HG03342 (cell line): ENCODE results near the gene CCDC9B.
A peak's percentile ranks its signal among the peaks of the same experiment; 100 is the strongest.

ENCODE experiments used
- ATAC-seq: cut with Tn5 transposase; IDR thresholded peaks from one replicate; pipeline ENCODE4 v1.9.1; 2021; ENCODE audit warnings: mild to moderate bottlenecking, moderate library complexity; ENCODE audit not compliant: unreplicated experiment

CCDC9B gene

GRCh38 chr15:40310993-40311392 is 29.7 kb downstream of the CCDC9B start:
- ATAC-seq: no peak

DNA sequence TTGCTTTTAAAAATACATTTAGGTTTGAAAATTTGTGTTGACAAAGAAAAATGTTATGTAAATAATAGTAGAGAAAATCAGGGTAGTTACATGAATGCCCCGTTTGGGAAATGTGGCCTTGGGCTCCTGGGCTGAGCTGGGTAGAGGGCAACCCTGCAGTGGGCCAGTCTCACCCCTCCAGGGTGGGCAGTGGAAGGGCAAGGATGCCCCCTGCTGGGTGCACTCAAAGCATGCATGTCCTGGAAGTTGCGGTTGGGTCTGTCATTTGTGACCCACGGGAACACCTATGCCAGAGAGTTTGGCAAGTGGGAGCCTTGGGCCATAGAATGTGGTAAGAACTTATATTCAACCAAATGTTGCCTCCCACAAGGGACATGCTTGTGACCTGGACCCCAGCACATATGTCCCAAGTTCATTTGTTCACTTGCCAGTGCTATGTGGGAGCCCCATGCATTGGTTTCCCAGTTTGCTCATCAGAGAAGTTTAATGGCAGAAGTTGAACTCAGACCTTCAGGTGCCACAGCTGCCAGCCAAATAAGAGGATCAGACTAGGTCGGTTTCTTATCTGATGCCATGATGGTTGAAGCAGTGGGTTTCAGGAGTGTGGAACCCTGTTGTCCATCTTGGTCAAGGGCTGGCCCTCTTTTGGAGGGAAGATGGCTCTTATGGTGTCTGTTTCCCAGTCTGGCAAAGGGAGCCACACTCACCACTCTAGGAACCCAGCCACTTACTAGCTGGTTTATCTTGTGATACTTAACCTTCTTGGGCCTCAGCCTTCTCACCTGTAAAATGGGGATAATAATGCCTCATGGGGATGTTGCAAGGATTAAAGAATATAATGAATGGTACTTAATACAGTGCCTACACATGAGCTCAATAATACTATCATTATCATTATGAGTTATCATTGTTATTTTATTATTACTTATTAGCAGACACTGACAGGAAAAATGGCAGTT is 30.5 kb downstream of the CCDC9B start:
- ATAC-seq: no peak

DNA sequence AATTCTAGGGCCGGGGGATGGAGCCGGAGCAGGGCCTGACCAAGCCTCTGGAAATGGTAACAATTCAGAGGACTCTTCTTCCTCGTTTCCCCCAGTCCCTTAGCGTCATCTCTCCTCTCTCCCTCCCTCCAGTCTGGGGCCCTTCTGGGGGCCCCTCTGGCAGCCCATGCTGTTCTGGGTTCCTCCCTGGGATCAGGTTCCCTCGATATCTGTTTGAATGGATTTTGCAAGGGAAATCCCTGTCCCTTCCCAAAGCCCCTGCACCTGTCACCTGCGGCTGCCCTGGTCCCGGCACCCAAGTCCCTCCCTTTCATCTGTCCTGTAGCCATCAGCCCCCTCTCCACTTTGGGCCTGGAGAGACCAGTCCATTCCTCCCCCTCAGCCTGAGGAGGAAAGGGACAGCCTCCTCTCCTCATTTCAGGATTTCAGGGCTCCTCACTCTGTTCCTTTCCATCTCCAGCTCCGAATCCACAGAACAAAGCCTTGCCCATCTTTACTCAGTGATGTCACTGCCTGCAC is 31.3 kb downstream of the CCDC9B start:
- no peak for ATAC-seq

DNA sequence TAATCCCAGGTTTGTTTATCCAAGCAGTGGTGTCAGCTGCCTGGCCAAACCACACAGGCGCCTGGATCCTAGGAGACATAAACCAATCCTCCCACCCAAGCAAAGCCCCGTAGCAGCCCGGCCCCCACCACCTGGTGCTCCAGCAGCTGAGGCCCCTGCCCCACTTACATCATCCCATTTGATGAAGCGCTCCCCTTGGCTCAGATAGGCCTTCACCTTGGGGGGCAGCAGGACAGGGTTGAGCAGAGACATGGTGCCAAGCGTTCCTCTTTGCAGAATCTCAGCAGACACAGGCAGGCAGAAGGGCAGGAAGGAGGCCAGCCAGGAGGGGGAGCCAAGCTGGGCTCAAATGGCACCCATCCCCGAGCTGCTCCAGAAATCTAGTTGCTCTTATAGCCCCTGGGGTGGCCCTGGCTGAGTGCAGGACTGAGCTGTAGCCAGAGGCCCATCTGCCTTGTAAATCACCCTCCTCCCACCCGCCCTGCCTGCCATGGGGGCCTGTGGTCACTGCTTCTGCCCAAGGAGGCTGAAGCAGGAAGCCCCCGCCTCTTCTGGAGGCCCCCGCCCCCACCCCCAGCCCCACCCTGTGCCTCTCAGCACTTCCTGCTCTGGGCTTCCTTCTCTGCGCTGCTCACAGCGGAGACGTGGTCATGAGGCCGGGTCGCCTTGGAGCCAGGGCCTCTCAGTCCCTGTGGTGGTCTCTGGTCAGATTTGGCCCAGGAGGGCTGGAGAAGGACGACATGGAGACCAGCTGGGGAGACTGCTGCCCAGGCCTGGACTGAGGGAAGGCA is 33.1 kb downstream of the CCDC9B start, which contains the start of gene PLCB2:
TSS of gene PLCB2 (minus strand) at position 515 of the 791 bp plus-strand sequence. CDS start at position 252, 263 bp downstream.
- peak; percentile 45 for ATAC-seq

DNA sequence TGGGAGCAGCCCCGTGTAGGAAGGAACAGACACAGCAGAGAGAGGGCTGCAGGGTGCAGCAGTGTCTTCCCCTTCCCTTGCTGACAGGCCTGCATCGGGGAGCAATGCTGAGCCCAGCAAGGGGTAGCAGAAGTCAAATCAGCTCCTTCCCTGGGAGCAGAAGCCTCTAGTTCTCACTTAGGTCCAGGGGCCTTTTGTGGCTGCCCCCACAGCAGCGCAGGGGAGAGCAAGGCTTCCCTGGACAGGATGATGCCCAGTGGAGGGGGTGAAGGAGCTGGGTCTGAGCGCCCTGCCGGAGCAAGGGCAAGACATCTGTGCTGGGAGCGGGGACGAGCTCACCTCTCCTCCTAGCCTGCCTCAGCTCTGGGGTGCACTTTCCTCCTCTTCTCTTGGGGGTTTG is 33.8 kb downstream of the CCDC9B start:
- ATAC-seq: no peak

GRCh38 chr15:40306371-40306770 is 34.4 kb downstream of the CCDC9B start:
- ATAC-seq: no peak

DNA sequence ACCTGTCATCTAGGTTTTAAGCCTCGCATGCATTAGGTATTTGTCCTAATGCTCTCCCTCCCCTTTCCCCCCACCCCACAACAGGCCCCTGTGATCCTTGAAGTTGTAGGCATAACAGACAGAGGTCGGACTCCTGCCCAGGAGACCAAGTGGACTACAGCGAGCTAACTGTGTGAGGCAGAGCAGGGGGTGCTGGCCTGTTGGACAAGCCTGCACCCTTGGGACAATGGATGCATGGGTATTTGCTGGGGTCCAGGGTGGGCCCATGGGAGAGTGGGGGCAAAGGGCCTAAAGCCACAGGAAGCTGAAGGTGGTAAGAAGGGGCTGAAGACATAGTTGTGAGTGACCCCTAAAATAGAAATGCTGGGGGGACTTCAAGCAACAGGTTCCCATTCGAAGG is 35.5 kb downstream of the CCDC9B start:
- ATAC-seq: no peak

GRCh38 chr15:40303576-40303975 is 37.2 kb downstream of the CCDC9B start:
- ATAC-seq: no peak

DNA sequence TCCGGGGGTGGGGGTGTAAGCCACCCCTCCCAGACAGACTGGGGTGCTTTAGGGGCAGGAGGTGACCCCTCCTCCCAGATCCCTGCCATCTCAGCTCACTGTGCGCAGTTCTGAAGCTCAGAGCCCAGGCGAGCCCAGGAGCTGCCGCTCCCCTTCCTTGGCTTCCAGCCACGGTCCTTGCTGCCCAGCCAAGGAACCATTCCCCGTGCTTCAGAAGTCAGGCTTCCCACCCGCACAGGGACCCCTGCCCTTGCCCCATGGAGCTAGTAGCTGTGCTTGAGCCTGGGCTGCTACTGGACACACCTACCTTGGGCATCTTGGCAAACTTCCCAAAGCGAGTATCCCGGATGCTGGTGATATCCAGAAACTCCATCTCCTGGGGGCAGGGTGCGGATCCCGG is 37.8 kb downstream of the CCDC9B start:
- ATAC-seq: no peak

DNA sequence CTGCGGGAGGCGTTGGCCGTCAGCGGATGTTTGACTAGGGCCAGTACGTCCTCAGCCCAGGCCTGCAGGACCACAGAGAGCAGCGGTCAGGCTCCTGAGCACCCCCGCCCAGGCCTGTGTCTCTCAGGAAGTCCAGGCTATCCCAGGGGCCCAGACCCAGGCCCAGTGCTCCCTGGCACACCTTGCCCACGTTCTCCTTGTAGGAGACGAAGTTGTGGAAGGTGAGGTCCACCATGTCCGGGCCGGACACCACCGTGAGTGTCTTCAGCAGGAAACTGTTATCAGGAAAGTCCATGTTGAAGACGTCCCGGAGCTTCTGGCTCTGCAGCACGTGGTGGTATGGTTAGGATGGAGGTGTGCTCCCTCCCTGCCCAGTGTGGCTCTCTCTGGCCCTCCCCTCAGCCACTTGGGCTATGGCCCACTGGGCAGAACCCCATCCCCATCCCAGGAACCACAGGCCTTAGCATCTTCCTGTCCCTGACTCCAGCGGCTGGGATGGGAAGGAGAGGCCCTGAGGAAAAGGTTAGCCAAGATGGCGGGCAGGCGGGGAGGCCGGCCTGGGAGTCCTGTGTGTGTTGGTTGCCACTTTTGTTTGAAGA is 38.4 kb downstream of the CCDC9B start:
- no peak for ATAC-seq

GRCh38 chr15:40301467-40302179 is 39.1 kb downstream of the CCDC9B start:
- no peak for ATAC-seq

GRCh38 chr15:40300771-40301170 is 40.0 kb downstream of the CCDC9B start:
- ATAC-seq: no peak

DNA sequence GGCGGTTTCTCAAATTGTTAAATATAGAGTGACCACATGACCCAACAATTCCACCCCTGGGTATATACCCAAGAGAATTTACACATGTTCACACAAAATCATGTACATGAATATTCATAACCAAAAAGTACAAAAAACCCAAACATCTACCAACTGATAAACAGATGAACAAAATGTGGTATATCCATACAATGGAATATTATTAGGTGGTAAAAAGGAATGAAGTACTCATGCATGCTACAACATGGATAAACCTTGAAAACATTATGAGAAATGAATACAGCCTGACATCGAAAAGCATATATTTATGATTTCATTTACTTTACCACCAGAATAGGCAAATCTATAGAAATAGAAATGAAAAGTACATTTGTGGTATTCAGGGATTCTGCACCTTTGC is 40.4 kb downstream of the CCDC9B start:
- no peak for ATAC-seq

DNA sequence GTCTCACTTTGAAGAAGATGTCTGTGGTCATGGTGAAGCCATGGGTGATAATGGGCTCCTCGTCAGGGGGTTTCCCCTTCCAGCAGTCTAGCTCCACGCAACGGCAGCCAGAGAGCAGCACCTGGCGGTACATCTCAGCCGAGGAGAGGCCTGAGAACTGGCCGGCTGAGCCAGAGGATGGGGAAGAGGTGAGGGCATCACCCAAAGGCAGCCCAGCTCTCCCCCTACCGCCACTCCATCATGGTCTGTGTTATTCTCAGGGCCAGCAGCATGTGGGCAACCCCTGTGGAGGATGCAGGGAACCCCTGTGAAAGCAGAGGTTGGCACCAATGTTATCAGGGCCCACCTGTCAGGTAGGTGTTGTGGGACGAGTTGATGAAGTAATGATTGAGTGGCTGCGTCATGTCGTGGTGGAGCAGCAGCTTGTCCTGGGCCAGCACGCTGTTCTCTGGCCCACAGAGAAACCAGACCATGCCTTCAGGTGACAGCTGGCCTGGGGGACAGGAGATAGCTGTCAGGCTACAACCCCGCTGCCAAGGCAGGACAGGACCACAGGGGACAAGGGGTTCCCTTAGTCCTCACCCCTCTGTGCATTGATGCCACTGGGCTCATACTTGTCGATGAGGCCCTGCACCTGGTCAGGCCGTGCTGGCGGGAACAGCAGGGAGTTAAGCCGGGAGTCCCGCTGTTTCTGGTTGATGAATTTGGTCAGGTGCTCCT is 42.4 kb downstream of the CCDC9B start:
- ATAC-seq: no peak

DNA sequence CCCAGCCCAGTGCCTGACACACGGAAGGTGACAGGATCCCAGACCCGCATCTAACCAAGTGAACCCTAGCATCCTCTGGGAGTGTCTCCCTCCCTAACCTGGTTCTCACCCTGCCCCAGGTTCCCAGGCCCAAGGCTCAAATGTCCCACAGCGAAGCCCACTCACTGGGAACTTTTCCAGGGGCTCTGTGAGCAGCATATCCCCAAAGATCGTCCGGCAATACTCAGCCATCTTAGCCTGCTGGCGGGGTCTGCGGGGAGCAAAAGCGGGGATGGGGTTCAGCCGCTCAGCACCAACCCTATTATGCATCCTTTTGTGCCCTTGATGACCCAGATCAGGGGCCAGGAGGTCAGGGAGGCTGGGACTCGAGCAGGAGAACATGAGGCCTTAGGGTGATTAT is 43.4 kb downstream of the CCDC9B start:
- no peak for ATAC-seq

DNA sequence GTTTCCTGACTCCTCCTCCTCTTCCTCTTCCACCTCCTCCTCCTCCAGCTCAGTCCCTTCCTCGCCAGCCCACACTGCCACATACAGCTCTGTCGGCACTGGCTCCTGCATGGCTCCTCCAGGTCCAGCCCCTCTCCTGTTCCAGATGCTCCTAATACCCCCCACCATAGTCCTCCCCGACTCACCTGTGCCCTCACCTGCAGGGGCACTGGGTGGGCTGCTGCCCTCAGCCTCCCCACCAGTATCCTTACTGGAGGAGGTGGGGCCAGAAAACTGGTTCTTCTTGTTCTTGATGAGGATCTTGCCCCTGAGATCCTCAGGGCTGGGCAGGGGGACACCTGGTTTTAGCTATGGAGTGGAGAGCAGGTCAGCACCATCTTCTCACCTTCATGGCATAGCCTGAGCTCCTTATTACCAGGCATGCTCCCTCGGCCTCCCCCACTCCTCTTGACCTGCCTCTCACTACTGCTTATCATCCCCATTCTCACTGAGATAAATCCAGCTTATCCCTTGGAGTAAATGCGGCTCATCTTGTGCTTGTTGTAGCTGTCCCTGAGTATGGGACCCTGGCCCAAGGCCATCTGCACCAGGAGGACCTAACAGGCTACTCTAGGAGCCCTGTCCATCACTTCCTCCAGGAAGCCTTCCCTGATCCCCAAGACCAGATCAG is 44.0 kb downstream of the CCDC9B start:
- ATAC-seq: no peak

DNA sequence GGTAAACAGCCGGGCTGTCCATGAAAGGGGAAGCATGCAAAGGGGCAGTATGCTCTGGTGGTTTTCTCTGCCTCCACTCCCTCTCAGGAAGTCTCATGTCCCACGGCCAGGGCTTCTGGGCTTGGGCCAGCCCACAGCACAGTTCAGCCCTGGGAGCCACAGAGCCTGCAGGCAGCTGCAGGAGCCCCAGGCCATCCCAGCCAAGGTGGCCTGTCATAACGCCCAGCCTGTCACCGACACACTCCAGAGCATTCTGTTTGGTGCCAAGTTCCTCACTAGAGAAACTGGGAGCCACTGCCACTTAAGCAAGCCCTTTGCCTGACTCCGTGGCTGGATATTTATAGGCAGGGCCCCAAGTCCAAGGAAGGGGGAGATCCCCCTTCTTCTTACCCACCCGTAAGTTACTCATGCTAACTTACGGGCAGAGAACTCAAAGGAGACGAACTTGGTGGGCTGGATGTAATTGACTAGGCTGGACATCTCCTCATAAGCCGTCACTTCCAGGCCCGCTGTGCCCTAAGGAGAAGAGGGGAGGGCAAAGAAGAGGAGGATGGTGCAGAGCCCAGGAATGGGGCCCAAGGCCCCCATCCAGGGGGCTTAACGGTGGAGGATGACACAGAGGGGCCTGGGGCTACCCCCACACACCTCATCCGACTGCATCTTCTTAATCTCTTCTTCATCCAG is 44.7 kb downstream of the CCDC9B start:
- no peak for ATAC-seq

GRCh38 chr15:40295297-40295696 is 45.4 kb downstream of the CCDC9B start:
- ATAC-seq: no peak
